Measurements from ENCODE around the gene PRKCZ.
"Not testable (repeated sequence)": the region's sequence is repeated elsewhere in the genome, so short reads cannot be mapped to it uniquely, and the experiment has no call there.

The PRKCZ gene

DNA sequence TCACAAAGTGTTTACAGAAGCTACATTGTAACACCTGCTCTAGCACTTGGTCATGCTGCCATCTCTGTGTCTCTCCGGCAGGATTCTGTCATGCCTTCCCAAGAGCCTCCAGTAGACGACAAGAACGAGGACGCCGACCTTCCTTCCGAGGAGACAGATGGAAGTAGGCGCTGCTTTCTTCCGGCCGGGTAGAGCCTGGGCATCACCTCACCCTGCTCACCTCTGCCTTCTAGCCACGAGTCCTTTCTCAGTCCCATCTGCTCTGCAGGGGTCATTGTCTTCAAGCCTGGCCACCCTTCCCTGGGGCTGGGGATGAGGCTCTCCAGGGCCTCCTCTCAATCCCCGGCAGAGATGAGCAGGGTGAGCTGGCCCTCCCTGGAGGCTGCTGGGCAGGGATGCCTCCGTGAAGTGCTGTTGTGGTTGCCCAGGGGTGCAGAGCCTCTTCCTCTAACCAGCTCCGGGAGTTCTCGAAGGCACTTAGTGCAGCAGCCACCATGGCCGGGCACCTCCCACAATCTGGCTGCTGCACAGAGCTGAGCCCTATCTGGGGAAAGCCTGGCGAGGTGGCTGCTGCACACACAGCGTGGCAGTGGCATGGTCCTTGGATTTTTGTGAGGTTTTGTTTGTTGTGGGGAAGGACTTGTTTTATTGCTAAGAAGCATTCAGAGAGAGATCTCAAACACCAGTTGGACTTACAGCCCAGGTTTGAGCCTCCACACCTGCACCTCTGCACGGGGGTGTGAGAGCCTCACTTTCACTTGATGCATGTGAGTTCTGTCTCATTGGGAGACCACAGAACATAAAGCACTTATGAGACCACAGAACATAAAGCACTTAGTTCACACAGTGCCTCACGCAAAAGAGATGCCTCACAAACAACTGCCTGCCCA is 96.0 kb downstream of the PRKCZ start:
- H3K4me3 ChIP-seq (ENCODE audit: low read depth, low read length): no peak overlapping the region
- TF ChIP-seq, protein P1, sequence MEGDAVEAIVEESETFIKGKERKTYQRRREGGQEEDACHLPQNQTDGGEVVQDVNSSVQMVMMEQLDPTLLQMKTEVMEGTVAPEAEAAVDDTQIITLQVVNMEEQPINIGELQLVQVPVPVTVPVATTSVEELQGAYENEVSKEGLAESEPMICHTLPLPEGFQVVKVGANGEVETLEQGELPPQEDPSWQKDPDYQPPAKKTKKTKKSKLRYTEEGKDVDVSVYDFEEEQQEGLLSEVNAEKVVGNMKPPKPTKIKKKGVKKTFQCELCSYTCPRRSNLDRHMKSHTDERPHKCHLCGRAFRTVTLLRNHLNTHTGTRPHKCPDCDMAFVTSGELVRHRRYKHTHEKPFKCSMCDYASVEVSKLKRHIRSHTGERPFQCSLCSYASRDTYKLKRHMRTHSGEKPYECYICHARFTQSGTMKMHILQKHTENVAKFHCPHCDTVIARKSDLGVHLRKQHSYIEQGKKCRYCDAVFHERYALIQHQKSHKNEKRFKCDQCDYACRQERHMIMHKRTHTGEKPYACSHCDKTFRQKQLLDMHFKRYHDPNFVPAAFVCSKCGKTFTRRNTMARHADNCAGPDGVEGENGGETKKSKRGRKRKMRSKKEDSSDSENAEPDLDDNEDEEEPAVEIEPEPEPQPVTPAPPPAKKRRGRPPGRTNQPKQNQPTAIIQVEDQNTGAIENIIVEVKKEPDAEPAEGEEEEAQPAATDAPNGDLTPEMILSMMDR (IDR thresholded peaks at IDR 0.05; ENCODE audit: control insufficient read depth, extremely low read depth, insufficient read depth): no peak
- no peak for DNase-seq (ENCODE audit: low read depth)

DNA sequence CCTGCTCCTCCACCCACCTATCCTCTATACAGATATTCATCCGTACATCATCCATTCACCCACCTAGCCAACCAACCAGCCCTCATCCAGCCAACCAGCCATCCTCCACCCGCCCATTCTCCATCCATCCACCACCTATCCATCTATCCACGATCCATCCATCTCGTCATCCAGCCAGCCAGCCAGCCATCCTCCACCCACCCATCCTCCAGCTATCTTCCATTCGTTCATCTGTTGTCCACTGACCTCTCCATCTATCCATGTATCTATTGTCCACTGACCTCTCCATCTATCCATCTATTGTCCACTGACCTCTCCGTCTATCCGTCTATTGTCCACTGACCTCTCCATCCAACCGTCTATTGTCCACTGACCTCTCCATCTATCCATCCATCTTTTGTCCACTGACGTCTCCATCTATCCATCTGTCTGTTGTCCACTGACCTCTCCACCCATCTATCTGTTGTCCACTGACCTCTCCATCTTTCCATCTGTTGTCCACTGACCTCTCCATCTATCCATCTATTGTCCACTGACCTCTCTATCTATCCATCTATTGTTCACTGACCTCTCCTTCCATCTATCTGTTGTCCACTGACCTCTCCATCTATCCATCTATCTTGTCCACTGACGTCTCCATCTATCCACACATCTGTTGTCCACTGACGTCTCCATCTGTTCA is 96.8 kb downstream of the PRKCZ start:
- TF ChIP-seq, protein P1 (IDR thresholded peaks at IDR 0.05; ENCODE audit: control insufficient read depth, extremely low read depth, insufficient read depth): no peak
- no peak overlapping the region for H3K4me3 ChIP-seq (ENCODE audit: low read depth, low read length)
- DNase-seq (ENCODE audit: low read depth): no peak

DNA sequence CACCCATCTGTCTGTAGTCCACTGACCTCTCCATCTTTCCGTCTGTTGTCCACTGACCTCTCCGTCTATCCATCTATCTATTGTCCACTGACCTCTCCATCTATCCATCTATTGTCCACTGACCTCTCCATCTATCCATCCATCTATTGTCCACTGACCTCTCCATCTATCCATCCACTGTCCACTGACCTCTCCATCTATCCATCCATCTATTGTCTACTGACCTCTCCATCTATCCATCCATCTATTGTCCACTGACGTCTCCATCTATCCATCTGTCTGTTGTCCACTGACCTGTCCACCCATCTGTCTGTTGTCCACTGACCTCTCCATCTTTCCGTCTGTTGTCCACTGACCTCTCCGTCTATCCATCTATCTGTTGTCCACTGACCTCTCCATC is 97.7 kb downstream of the PRKCZ start:
- not testable (repeated sequence) for DNase-seq (ENCODE audit: low read depth); H3K4me3 ChIP-seq (ENCODE audit: low read depth, low read length)

DNA sequence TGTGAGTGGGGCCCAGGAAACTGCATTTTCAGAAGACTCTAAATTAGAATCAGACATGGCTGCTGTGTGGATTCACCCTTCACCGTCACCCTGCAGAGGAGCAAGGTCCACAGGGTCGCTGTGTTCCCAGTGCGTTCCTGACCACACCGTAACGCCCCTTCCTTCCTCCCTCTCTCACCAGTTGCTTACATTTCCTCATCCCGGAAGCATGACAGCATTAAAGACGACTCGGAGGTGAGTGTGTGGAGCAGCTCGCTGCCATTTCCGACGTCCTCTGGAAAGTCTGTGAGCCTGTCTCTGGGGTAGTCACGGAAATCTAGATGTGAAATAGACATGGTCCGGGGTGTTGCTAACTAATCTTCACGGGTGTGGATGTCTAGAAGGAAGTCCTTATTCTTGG is 98.5 kb downstream of the PRKCZ start:
- no peak overlapping the region for H3K4me3 ChIP-seq (ENCODE audit: low read depth, low read length)
- no peak for DNase-seq (ENCODE audit: low read depth)
- TF ChIP-seq, protein P1 (IDR thresholded peaks at IDR 0.05; ENCODE audit: control insufficient read depth, extremely low read depth, insufficient read depth): no peak

DNA sequence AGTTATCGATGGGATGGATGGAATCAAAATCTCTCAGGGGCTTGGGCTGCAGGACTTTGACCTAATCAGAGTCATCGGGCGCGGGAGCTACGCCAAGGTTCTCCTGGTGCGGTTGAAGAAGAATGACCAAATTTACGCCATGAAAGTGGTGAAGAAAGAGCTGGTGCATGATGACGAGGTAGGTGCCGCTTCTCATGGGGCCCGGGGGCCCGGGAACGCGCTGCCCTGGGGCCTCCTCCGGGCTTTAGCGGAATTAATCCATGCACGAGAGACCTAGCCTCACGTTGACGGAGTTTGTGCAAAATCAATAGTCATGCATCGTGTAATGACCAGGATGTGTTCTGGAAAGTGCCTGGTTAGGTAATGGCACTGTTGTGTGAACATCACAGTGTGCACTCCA is 100.6 kb downstream of the PRKCZ start:
- no peak for DNase-seq (ENCODE audit: low read depth)
- TF ChIP-seq, protein P1 (IDR thresholded peaks at IDR 0.05; ENCODE audit: control insufficient read depth, extremely low read depth, insufficient read depth): no peak
- no peak overlapping the region for H3K4me3 ChIP-seq (ENCODE audit: low read depth, low read length)

DNA sequence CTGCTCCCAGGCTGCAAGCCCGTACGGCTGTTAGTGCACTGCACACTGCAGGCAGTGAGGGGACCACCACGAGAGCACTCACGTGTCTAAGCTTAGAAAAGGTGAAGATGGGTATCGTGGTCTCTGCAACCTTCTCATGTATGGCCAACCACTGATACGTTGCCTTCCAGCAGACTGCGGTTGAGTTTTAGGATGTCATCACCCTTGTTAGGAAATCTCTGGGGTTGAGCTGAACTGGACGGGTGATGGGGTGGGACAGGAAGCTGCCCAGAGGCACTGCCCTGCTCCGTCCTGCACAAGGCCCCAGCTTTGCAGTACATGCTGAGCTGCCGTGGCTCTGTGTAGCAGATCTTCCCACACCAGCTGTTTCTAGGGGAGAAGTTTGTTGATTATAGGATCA is 101.0 kb downstream of the PRKCZ start:
- DNase-seq (ENCODE audit: low read depth): no peak
- no peak overlapping the region for H3K4me3 ChIP-seq (ENCODE audit: low read depth, low read length)
- TF ChIP-seq, protein P1 (IDR thresholded peaks at IDR 0.05; ENCODE audit: control insufficient read depth, extremely low read depth, insufficient read depth): no peak

DNA sequence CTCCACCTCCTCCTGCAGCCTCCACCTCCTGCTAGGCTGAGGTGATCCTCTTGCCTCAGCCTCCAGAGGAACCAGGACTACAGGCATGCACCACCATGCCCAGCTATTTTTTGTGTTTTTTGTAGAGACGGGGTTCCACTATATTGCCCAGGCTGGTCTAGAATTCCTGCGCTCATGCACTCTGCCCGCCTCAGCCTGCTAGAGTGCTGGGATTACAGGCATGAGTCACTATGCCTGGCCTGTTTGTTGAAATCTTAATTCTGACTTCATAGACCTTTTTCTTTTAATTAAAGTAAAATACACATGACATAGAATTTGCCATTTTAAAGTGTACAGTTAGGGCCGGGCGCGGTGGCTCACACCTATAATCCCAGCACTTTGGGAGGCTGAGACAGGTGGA is 101.7 kb downstream of the PRKCZ start:
- no peak for DNase-seq (ENCODE audit: low read depth)
- no peak overlapping the region for H3K4me3 ChIP-seq (ENCODE audit: low read depth, low read length)
- TF ChIP-seq, protein P1 (IDR thresholded peaks at IDR 0.05; ENCODE audit: control insufficient read depth, extremely low read depth, insufficient read depth): no peak

Measured in LNCaP clone FGC (cell line).